CD14-positive monocyte (primary cell): ENCODE results near the gene C7. TPM values are rescaled to one million over a fixed set of nuclear protein-coding genes. Genes with fewer than 3 reads are reported as not detected.
"Not testable (repeated sequence)": the region's sequence is repeated elsewhere in the genome, so short reads cannot be mapped to it uniquely, and the experiment has no call there.

Experiments used
- DNase-seq, 3 donors: peaks; one replicate each; pipeline ENCODE4 v3.0.0-alpha.2; 2011 to 2022
- H2AFZ ChIP-seq: 2 replicates; pipeline ENCODE4 v1.6.0; 2012; ENCODE audit warnings: mild to moderate bottlenecking, low read depth, low read length, inconsistent platforms; ENCODE audit not compliant: insufficient read depth, poor library complexity, severe bottlenecking
- H3K27ac ChIP-seq, 2 donors: 1 replicate in 1 of 2; 2 replicates in 1 of 2; pipeline ENCODE4 v1.5.1; 2012 to 2013; ENCODE audit warnings: low read length in 2 of 2, control low read depth in 1 of 2, inconsistent platforms in 1 of 2, low read depth in 1 of 2, mild to moderate bottlenecking in 1 of 2
- H3K27me3 ChIP-seq, 2 donors: one replicate each; pipeline versions ENCODE4 v1.6.0 to v1.6.1; 2011 to 2013; ENCODE audit warnings: low read length in 2 of 2; ENCODE audit not compliant: control insufficient read depth in 2 of 2, insufficient read depth in 2 of 2
- H3K36me3 ChIP-seq, 2 donors: replicated peaks in 1 of 2; 1 replicate in 1 of 2; 2 replicates in 1 of 2; pipeline versions ENCODE4 v1.5.1 to v1.6.1; 2012 to 2013; ENCODE audit warnings: low read length in 2 of 2, control low read depth in 1 of 2, inconsistent platforms in 1 of 2, mild to moderate bottlenecking in 1 of 2; ENCODE audit not compliant: insufficient read depth in 2 of 2, control insufficient read depth in 1 of 2
- H3K4me1 ChIP-seq, 2 donors: 1 replicate in 1 of 2; 2 replicates in 1 of 2; pipeline versions ENCODE4 v1.5.1 to v1.6.1; 2012 to 2013; ENCODE audit warnings: low read length in 2 of 2, control low read depth in 1 of 2, inconsistent platforms in 1 of 2, mild to moderate bottlenecking in 1 of 2, moderate library complexity in 1 of 2; ENCODE audit not compliant: insufficient read depth in 2 of 2, control insufficient read depth in 1 of 2
- H3K4me2 ChIP-seq: replicated peaks from 2 replicates; pipeline ENCODE3; 2012; ENCODE audit warnings: low read length, moderate library complexity, mild to moderate bottlenecking; ENCODE audit not compliant: poor library complexity, severe bottlenecking; ENCODE audit errors: extremely low read depth
- H3K4me3 ChIP-seq, 3 experiments: fragments of 200-600 bp in 1 of 3; sonication (generic) in 1 of 3; replicated peaks in 1 of 3; 1 replicate in 2 of 3; 2 replicates in 1 of 3; pipeline ENCODE4 v1.5.1; 2011 to 2013; ENCODE audit warnings: low read length in 3 of 3, mild to moderate bottlenecking in 3 of 3, control low read depth in 2 of 3, low read depth in 2 of 3, inconsistent platforms in 1 of 3, moderate library complexity in 1 of 3
- H3K79me2 ChIP-seq: 2 replicates; pipeline ENCODE4 v1.6.0; 2012; ENCODE audit warnings: mild to moderate bottlenecking, control low read depth, inconsistent platforms, low read length, moderate library complexity; ENCODE audit not compliant: insufficient read depth
- H3K9ac ChIP-seq: 2 replicates; pipeline ENCODE4 v1.6.0; 2017; ENCODE audit warnings: low read length, mild to moderate bottlenecking; ENCODE audit not compliant: insufficient read depth, poor library complexity, severe bottlenecking
- H3K9me3 ChIP-seq, 2 donors: replicated peaks in 1 of 2; 1 replicate in 1 of 2; 2 replicates in 1 of 2; pipeline versions ENCODE4 v1.5.1 to v1.6.1; 2012 to 2013; ENCODE audit warnings: low read length in 2 of 2, control low read depth in 1 of 2; ENCODE audit not compliant: control insufficient read depth in 1 of 2, insufficient read depth in 1 of 2
- H4K20me1 ChIP-seq: 2 replicates; pipeline ENCODE4 v1.6.0; 2012; ENCODE audit warnings: mild to moderate bottlenecking, low read length, control low read depth, moderate library complexity; ENCODE audit not compliant: insufficient read depth
- H3K27ac Mint-ChIP-seq, 7 donors: one replicate each; pipeline ENCODE4 v1.8.0; 2020; ENCODE audit warnings: mild to moderate bottlenecking in 7 of 7, mixed read lengths in 7 of 7, moderate library complexity in 6 of 7, inconsistent platforms in 2 of 7
- H3K27me3 Mint-ChIP-seq, 3 donors: one replicate each; pipeline ENCODE4 v1.8.0; 2021 to 2022; ENCODE audit warnings: low read depth in 3 of 3, mild to moderate bottlenecking in 3 of 3, mixed read lengths in 3 of 3, moderate library complexity in 3 of 3, inconsistent platforms in 1 of 3
- H3K36me3 Mint-ChIP-seq, 2 donors: one replicate each; pipeline ENCODE4 v1.8.0; 2020; ENCODE audit warnings: mixed read lengths in 2 of 2, inconsistent platforms in 1 of 2, mild to moderate bottlenecking in 1 of 2
- H3K4me1 Mint-ChIP-seq: one replicate; pipeline ENCODE4 v1.8.0; 2020; ENCODE audit warnings: mild to moderate bottlenecking, mixed read lengths
- H3K4me3 Mint-ChIP-seq, 2 donors: one replicate each; pipeline ENCODE4 v1.8.0; 2020; ENCODE audit warnings: mild to moderate bottlenecking in 2 of 2, mixed read lengths in 2 of 2, moderate library complexity in 1 of 2
- H3K9me3 Mint-ChIP-seq, 7 donors: one replicate each; pipeline ENCODE4 v1.8.0; 2020 to 2022; ENCODE audit warnings: mixed read lengths in 7 of 7, mild to moderate bottlenecking in 6 of 7, moderate library complexity in 6 of 7, inconsistent platforms in 2 of 7
- WGBS: methylation state at CpG from one replicate; pipeline ENCODE4 v1.1.5; 2013; ENCODE audit warnings: missing lambda C conversion rate; ENCODE audit not compliant: insufficient coverage; 5-methylcytosine and 5-hydroxymethylcytosine counted together
- intact Hi-C, 2 donors: fragments of 100-400 bp; cut with micrococcal nuclease; formaldehyde crosslinking; loops; one replicate each; pipeline versions ENCODE4 v1.15.0 to v1.15.1; 2023
- polyA minus RNA-seq: library from RNA; depleted of rRNA, polyadenylated mRNA; stranded (reverse); fragments of >200 nt; gene quantifications from 2 replicates; pipeline ENCODE4 v1.2.3, GENCODE V29; 2012
- polyA plus RNA-seq, 3 donors: library from polyadenylated mRNA; depleted of rRNA in 1 of 3; unstranded in 2 of 3; stranded (reverse) in 1 of 3; fragments of 300-500 nt in 2 of 3; fragments of >200 nt in 1 of 3; fragmentation: Illumina TruSeq in 2 of 3; gene quantifications; 1 replicate in 2 of 3; 2 replicates in 1 of 3; pipeline ENCODE4 v1.2.3, GENCODE V29; 2012 to 2021
- total RNA-seq, 12 experiments: library from RNA in 1 of 12; stranded (reverse) in 1 of 12; fragments of 120-200 nt in 1 of 12; gene quantifications; one replicate each; pipeline ENCODE4 v1.2.4 and lab custom pipeline; 2013 to 2026; ENCODE audit warnings: mixed read lengths in 6 of 12, inconsistent platforms in 1 of 12
- TF ChIP-seq, protein P1 (sequence below): fragments of 200-600 bp; IDR thresholded peaks from one replicate; pipeline ENCODE4 v1.8.0; 2022; ENCODE audit warnings: antibody characterized with exemption, mild to moderate bottlenecking

C7 gene
- 2.1 TPM for total RNA-seq (2013)
- polyA plus RNA-seq = under 1 TPM in 1 of 3 donors, not detected in 2; 0.12 TPM
- not detected in 2 replicates for polyA minus RNA-seq
- 0 to 4.7 (median 0.11) reads per million in 11 experiments for total RNA-seq (lab: John Stamatoyannopoulos, UW)

DNA sequence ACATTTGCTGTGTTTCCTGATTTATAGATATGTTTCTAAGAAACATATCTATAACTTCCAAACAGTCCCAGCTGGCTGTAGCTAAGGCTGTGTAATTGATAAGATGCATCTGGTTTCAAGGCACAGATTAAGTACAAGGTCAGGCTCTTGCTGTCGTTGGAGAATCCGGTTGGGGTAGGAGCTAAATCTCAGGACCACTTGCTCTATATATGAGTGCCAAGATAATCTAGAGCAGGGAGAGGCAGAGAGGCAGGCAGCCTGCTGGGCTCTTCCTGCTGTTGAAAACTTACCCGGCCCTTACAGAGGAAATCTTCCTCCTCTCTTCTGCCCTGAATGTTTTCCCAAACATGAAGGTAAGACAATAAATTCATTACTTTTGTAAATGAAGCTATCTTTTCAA lies at the start of gene C7:
TSS of gene C7 (plus strand) at position 234 of the 400 bp plus-strand sequence. CDS start at position 348, 114 bp downstream.
- H3K4me1 ChIP-seq = no peaks in the 10 kb centered on the region
- no peak within 1 kb of the TSS for H3K27ac Mint-ChIP-seq
- no peak within 1 kb of the TSS for H3K4me2 ChIP-seq
- no peak within 1 kb of the TSS for H3K4me3 Mint-ChIP-seq
- H3K27me3 ChIP-seq = peaks cover 2 to 4% of the 10 kb centered on the region in 2 donors
- no peak within 1 kb of the TSS for H2AFZ ChIP-seq
- TF ChIP-seq, protein P1, sequence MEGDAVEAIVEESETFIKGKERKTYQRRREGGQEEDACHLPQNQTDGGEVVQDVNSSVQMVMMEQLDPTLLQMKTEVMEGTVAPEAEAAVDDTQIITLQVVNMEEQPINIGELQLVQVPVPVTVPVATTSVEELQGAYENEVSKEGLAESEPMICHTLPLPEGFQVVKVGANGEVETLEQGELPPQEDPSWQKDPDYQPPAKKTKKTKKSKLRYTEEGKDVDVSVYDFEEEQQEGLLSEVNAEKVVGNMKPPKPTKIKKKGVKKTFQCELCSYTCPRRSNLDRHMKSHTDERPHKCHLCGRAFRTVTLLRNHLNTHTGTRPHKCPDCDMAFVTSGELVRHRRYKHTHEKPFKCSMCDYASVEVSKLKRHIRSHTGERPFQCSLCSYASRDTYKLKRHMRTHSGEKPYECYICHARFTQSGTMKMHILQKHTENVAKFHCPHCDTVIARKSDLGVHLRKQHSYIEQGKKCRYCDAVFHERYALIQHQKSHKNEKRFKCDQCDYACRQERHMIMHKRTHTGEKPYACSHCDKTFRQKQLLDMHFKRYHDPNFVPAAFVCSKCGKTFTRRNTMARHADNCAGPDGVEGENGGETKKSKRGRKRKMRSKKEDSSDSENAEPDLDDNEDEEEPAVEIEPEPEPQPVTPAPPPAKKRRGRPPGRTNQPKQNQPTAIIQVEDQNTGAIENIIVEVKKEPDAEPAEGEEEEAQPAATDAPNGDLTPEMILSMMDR = no peak
- H3K36me3 ChIP-seq = no peaks in the 10 kb centered on the region
- H4K20me1 ChIP-seq = no peaks in the 10 kb centered on the region
- peaks cover 6 to 16% (median 8%) of the 10 kb centered on the region in 3 donors for H3K27me3 Mint-ChIP-seq
- H3K9me3 ChIP-seq = no peaks in the 10 kb centered on the region
- no peak for DNase-seq
- no peaks in the 10 kb centered on the region for H3K9me3 Mint-ChIP-seq
- intact Hi-C loops = no loop called here
- 40% methylated on average over 1 of the region's 3 CpGs for WGBS
- no peaks in the 10 kb centered on the region for H3K36me3 Mint-ChIP-seq
- H3K9ac ChIP-seq = no peak within 1 kb of the TSS
- no peak within 1 kb of the TSS for H3K4me3 ChIP-seq
- H3K79me2 ChIP-seq = no peaks in the 10 kb centered on the region
- H3K27ac ChIP-seq = no peak within 1 kb of the TSS
- H3K4me1 Mint-ChIP-seq = no peaks in the 10 kb centered on the region

DNA sequence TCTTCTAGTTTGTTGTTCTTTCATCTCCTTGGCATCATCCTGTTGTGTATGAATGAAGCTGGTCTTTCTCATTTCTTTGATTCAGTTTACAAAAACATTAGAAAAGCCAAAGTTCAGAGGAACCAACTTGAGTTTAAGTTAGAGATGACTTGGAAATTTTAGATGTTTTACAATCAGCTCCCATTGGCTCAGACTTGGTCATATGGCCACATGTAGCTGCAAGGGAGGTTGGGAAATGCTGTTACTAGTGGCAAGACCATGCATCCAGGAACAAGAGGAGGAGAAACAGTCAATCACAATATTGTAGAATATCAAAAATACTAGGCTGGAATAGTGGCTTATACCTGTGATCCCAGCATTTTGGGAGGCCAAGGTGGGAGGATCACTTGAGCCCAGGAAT lies 48.6 kb upstream of the C7 start:
- Mint-ChIP-seq H3K9me3 (peaks cover 10 to 31% (median 26%) of the 10 kb centered on the region in 7 donors), H3K4me3 (no peak overlapping the region), H3K27ac (no peak overlapping the region), H3K4me1 (no peaks in the 10 kb centered on the region), H3K27me3 (peaks cover 0 to 5% (median 2%) of the 10 kb centered on the region in 3 donors), H3K36me3 (peaks cover 1 to 3% of the 10 kb centered on the region in 2 donors)
- H3K4me3 ChIP-seq = no peak overlapping the region
- H2AFZ ChIP-seq = no peak overlapping the region
- H3K9me3 ChIP-seq = peaks cover 7 to 21% of the 10 kb centered on the region in 2 donors
- intact Hi-C loops = no loop called here
- H3K9ac ChIP-seq = no peak overlapping the region
- no peak for DNase-seq
- no peaks in the 10 kb centered on the region for H3K79me2 ChIP-seq
- H4K20me1 ChIP-seq = no peaks in the 10 kb centered on the region
- H3K4me1 ChIP-seq = no peaks in the 10 kb centered on the region
- no peak overlapping the region for H3K27ac ChIP-seq
- H3K4me2 ChIP-seq = no peak overlapping the region
- no peaks in the 10 kb centered on the region for H3K27me3 ChIP-seq
- peaks cover under 1 to 2% of the 10 kb centered on the region in 2 donors for H3K36me3 ChIP-seq
- TF ChIP-seq, protein P1 = no peak

DNA sequence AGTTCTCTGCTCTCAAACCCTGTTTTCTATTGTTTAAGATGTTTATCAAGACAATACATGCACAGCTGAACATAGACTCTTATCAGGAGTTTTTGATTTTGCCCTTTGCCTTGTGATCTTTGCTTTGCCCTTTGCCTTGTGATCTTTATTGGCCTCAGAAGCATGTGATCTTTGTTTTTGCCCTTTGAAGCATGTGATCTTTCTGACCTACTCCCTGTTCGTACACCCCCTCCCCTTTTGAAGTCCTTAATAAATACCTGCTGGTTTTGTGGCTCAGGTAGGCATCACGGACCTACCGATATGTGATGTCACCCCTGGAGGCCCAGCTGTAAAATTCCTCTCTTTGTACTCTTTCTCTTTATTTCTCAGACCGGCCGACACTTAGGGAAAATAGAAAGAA lies 44.3 kb upstream of the C7 start:
- H3K4me3 Mint-ChIP-seq, H3K79me2 ChIP-seq, H3K4me2 ChIP-seq: not testable (repeated sequence)

More for the DNA sequence above, 44.3 kb upstream of the C7 start:
- H3K9ac ChIP-seq, H3K36me3 ChIP-seq, H3K27ac Mint-ChIP-seq, H2AFZ ChIP-seq, H3K27me3 ChIP-seq, H3K27me3 Mint-ChIP-seq, H3K4me1 Mint-ChIP-seq, H4K20me1 ChIP-seq, intact Hi-C loops, DNase-seq, H3K4me3 ChIP-seq, H3K27ac ChIP-seq, H3K4me1 ChIP-seq, H3K36me3 Mint-ChIP-seq: not testable (repeated sequence)
- peaks cover 10 to 32% (median 23%) of the 10 kb centered on the region in 7 donors for H3K9me3 Mint-ChIP-seq
- peaks cover 7 to 17% of the 10 kb centered on the region in 2 donors for H3K9me3 ChIP-seq
- WGBS = 91% methylated on average over 2 of the region's 5 CpGs
